PC-9 (cell line): ENCODE results near the gene TMEM38A. TPM values are rescaled to one million over a fixed set of nuclear protein-coding genes. Genes with fewer than 3 reads are reported as not detected.

Experiments
- BruUV-seq: library from RNA; stranded (reverse); fragments of 400-500 nt; replicated peaks from 2 replicates; lab custom pipeline; 2021; lab: Mats Ljungman, UMichigan
- CTCF ChIA-PET: fragments of 300-600 bp; sonication (Branson Sonifier 250); formaldehyde crosslinking; loops from one replicate; lab custom pipeline; 2022; ENCODE audit warnings: antibody characterized with exemption; lab: Charles Lee
- POLR2A ChIA-PET: fragments of 300-600 bp; sonication (Branson Sonifier 250); formaldehyde crosslinking; loops from one replicate; lab custom pipeline; 2022; ENCODE audit warnings: antibody characterized with exemption; ENCODE audit not compliant: unreplicated experiment; lab: Charles Lee
- DNase-seq, 2 experiments: peaks; one replicate each; pipeline versions ENCODE4 v3.0.0 to v3.0.0-alpha.2; 2015 to 2022; ENCODE audit warnings: mixed read lengths in 1 of 2
- H2AFZ ChIP-seq: fragments of 200-600 bp; sonication (generic); 2 replicates; pipeline ENCODE4 v1.8.1; 2017; ENCODE audit warnings: antibody characterized with exemption
- H3F3A ChIP-seq: fragments of 200-600 bp; sonication (generic); 2 replicates; pipeline ENCODE4 v1.8.1; 2017; ENCODE audit warnings: antibody characterized with exemption, mild to moderate bottlenecking, low read depth; ENCODE audit not compliant: insufficient read depth
- H3K27ac ChIP-seq: fragments of 200-600 bp; sonication (generic); 2 replicates; pipeline ENCODE4 v1.6.1; 2016; ENCODE audit warnings: mixed run types
- H3K27me3 ChIP-seq: fragments of 200-600 bp; sonication (generic); 2 replicates; pipeline ENCODE4 v1.6.1; 2016; ENCODE audit warnings: low read depth, mixed run types; ENCODE audit not compliant: insufficient read depth
- H3K36me3 ChIP-seq: fragments of 200-600 bp; sonication (generic); 2 replicates; pipeline ENCODE4 v1.6.1; 2016; ENCODE audit warnings: low read depth, mixed run types
- H3K4me1 ChIP-seq: fragments of 200-600 bp; sonication (generic); replicated peaks from 2 replicates; pipeline ENCODE4 v1.6.1; 2016; ENCODE audit warnings: mixed run types; ENCODE audit not compliant: insufficient read depth
- H3K4me2 ChIP-seq: fragments of 200-600 bp; sonication (generic); 2 replicates; pipeline ENCODE4 v1.6.1; 2017; ENCODE audit warnings: mixed run types
- H3K4me3 ChIP-seq: fragments of 200-600 bp; sonication (generic); 2 replicates; pipeline ENCODE4 v1.6.1; 2016; ENCODE audit warnings: mixed run types
- H3K79me2 ChIP-seq: fragments of 200-600 bp; sonication (generic); 2 replicates; pipeline ENCODE4 v1.6.1; 2017; ENCODE audit warnings: low read depth, mixed run types
- H3K9me2 ChIP-seq: fragments of 200-600 bp; sonication (generic); 2 replicates; pipeline ENCODE4 v1.8.1; 2017; ENCODE audit warnings: mild to moderate bottlenecking; ENCODE audit not compliant: insufficient read depth
- H3K9me3 ChIP-seq: fragments of 200-600 bp; sonication (generic); 2 replicates; pipeline ENCODE4 v1.8.1; 2016; ENCODE audit warnings: low read depth; ENCODE audit not compliant: insufficient read depth
- H4K20me1 ChIP-seq: fragments of 200-600 bp; sonication (generic); 2 replicates; pipeline ENCODE4 v1.8.1; 2017; ENCODE audit not compliant: insufficient read depth
- EZH2 ChIP-seq: fragments of 200-600 bp; sonication (generic); IDR thresholded peaks from 2 replicates; pipeline ENCODE4 v1.8.0; 2017; ENCODE audit warnings: antibody characterized with exemption, low read depth
- intact Hi-C: fragments of 100-400 bp; cut with micrococcal nuclease; formaldehyde crosslinking; loops from one replicate; pipeline ENCODE4 v1.10.0; 2022; ENCODE audit not compliant: unreplicated experiment
- total RNA-seq: library from RNA; stranded (reverse); gene quantifications from 2 replicates; pipeline ENCODE4 v1.2.3, GENCODE V29; 2021
- TF ChIP-seq, protein P1 (sequence below): fragments of 200-600 bp; sonication (generic); conservative IDR thresholded peaks from 2 replicates; pipeline ENCODE4 v1.6.1; 2017; ENCODE audit warnings: mixed run types, antibody characterized with exemption, mild to moderate bottlenecking, moderate library complexity

TMEM38A gene
- total RNA-seq, 1 experiment from 2014 or later = 16.0 TPM

DNA sequence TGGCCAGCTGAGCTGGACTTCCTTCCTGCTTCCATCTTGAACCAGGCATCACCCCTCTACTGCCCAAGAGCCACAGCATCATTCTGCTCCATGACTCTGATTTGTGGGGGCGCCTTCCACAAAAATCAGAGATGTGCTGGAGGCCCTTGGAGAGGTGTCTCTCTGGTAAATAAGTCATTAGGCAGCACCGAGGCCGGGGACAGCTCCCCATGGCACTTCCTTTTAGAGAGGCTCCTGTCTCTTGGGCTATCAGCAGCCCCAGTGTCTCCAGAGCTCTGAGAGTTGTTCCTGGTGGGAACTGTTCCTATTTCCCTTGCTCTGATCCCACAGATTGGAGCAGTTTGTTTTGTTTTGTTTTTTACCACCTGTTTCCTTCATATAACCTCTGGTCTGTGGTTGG lies 78.6 kb downstream of the TMEM38A start:
- H3K4me2 ChIP-seq = no peak overlapping the region
- intact Hi-C loops = no loop called here
- POLR2A ChIA-PET = no interaction called here

More for the DNA sequence above, 78.6 kb downstream of the TMEM38A start:
- CTCF ChIA-PET = interaction anchor here (0.8 kb wide), 1 partner anchor 313 kb away, joined by 6 read pairs; no protein-coding TSS in a partner anchor
- Histone ChIP-seq H4K20me1 (no peaks in the 10 kb centered on the region), H3K4me1 (no peaks in the 10 kb centered on the region), H3K4me3 (no peak overlapping the region), H3K9me2 (no peaks in the 10 kb centered on the region), H3F3A (no peaks in the 10 kb centered on the region), H3K27ac (no peak overlapping the region), H3K9me3 (no peaks in the 10 kb centered on the region), H3K79me2 (no peaks in the 10 kb centered on the region), H3K36me3 (no peaks in the 10 kb centered on the region), H2AFZ (no peak overlapping the region), H3K27me3 (no peaks in the 10 kb centered on the region)
- DNase-seq = no peak
- TF ChIP-seq EZH2 = no peak
- TF ChIP-seq, protein P1, sequence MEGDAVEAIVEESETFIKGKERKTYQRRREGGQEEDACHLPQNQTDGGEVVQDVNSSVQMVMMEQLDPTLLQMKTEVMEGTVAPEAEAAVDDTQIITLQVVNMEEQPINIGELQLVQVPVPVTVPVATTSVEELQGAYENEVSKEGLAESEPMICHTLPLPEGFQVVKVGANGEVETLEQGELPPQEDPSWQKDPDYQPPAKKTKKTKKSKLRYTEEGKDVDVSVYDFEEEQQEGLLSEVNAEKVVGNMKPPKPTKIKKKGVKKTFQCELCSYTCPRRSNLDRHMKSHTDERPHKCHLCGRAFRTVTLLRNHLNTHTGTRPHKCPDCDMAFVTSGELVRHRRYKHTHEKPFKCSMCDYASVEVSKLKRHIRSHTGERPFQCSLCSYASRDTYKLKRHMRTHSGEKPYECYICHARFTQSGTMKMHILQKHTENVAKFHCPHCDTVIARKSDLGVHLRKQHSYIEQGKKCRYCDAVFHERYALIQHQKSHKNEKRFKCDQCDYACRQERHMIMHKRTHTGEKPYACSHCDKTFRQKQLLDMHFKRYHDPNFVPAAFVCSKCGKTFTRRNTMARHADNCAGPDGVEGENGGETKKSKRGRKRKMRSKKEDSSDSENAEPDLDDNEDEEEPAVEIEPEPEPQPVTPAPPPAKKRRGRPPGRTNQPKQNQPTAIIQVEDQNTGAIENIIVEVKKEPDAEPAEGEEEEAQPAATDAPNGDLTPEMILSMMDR = no peak
- BruUV-seq = no TSS peak

Other genes with a start within 250 kb of the TMEM38A start
- gene EPS15L1, start 189.2 kb upstream of the TMEM38A start, total RNA-seq = 40.9 and 49.0 TPM in 2 replicates
- gene CALR3, start 165.0 kb upstream of the TMEM38A start, total RNA-seq = not detected in 2 replicates
- gene C19orf44, start 164.7 kb upstream of the TMEM38A start, total RNA-seq = 5.0 and 6.7 TPM in 2 replicates
- 47.7 and 52.9 TPM in 2 replicates for gene CHERP, start 118.7 kb upstream of the TMEM38A start, total RNA-seq
- gene SLC35E1, start 88.7 kb upstream of the TMEM38A start, total RNA-seq = 61.0 and 65.3 TPM in 2 replicates
- 11.9 and 13.0 TPM in 2 replicates for gene MED26, start 32.9 kb upstream of the TMEM38A start, total RNA-seq
- gene SMIM7, start 995 bp upstream of the TMEM38A start, total RNA-seq = 69.7 and 72.9 TPM in 2 replicates
- gene NWD1, start 58.7 kb downstream of the TMEM38A start, total RNA-seq = 3.0 and 5.0 TPM in 2 replicates
- gene SIN3B, start 168.3 kb downstream of the TMEM38A start, total RNA-seq = 72.6 and 83.8 TPM in 2 replicates
- not detected in 2 replicates for gene F2RL3, start 227.9 kb downstream of the TMEM38A start, total RNA-seq